Endothelial cell of umbilical vein (primary cell): ENCODE measurements around the gene MAPK8. TPM values are rescaled to one million over a fixed set of nuclear protein-coding genes. Genes with fewer than 3 reads are reported as not detected.

ENCODE experiments used
- BruUV-seq: library from RNA; stranded (reverse); fragments of 400-500 nt; replicated peaks from 2 replicates; lab custom pipeline; 2021; lab: Mats Ljungman, UMichigan
- CTCF ChIA-PET: fragments of 300-600, 350-600 bp; sonication (Branson Sonifier 250); formaldehyde crosslinking; loops from one replicate; lab custom pipeline; 2021; ENCODE audit warnings: antibody characterized with exemption, inconsistent platforms; lab: Charles Lee
- POLR2A ChIA-PET: fragments of 300-600, 350-600 bp; sonication (Branson Sonifier 250); formaldehyde crosslinking; loops from one replicate; lab custom pipeline; 2021; ENCODE audit warnings: antibody characterized with exemption, inconsistent platforms; lab: Charles Lee
- DNase-seq: peaks from one replicate; pipeline ENCODE4 v3.0.0-alpha.2; 2011; ENCODE audit warnings: low read depth, low spot score
- FAIRE-seq: peaks from 2 replicates; lab custom pipeline; 2011; peaks lifted over from hg19 to GRCh38; lab: Jason Lieb, UNC
- H2AFZ ChIP-seq: 2 replicates; pipeline ENCODE4 v1.6.0; 2012; ENCODE audit warnings: low read depth, low read length, control low read depth, inconsistent platforms
- H3K27ac ChIP-seq: 2 replicates; pipeline ENCODE4 v1.5.1; 2011; ENCODE audit warnings: low read depth, mild to moderate bottlenecking, control low read depth, low read length, moderate library complexity; ENCODE audit not compliant: insufficient read depth
- H3K27me3 ChIP-seq, 2 experiments: 2 replicates each; pipeline versions ENCODE4 v1.6.0 to v1.6.1; 2011; ENCODE audit warnings: low read length in 2 of 2, mixed read lengths in 1 of 2; ENCODE audit not compliant: control insufficient read depth in 2 of 2, insufficient read depth in 2 of 2
- H3K36me3 ChIP-seq, 2 experiments: 2 replicates in 1 of 2; 3 replicates in 1 of 2; pipeline ENCODE4 v1.5.1; 2011; ENCODE audit warnings: low read length in 2 of 2, mild to moderate bottlenecking in 1 of 2, moderate library complexity in 1 of 2; ENCODE audit not compliant: control insufficient read depth in 2 of 2, insufficient read depth in 2 of 2; ENCODE audit errors: extremely low read depth in 1 of 2
- H3K4me1 ChIP-seq: 3 replicates; pipeline ENCODE4 v1.5.1; 2011; ENCODE audit warnings: mild to moderate bottlenecking, low read length; ENCODE audit not compliant: control insufficient read depth, insufficient read depth; ENCODE audit errors: extremely low read depth
- H3K4me2 ChIP-seq: 2 replicates; pipeline ENCODE4 v1.6.1; 2011; ENCODE audit warnings: low read length, control low read depth, mixed read lengths; ENCODE audit not compliant: insufficient read depth
- H3K4me3 ChIP-seq, 3 experiments: fragments of 200-600 bp in 1 of 3; sonication (generic), shearing (Covaris generic) in 1 of 3; replicated peaks in 1 of 3; 2 replicates each; pipeline ENCODE4 v1.5.1; 2011 to 2016; ENCODE audit warnings: control low read depth in 3 of 3, low read length in 3 of 3, mild to moderate bottlenecking in 2 of 3, inconsistent platforms in 1 of 3, low read depth in 1 of 3, moderate library complexity in 1 of 3; ENCODE audit not compliant: insufficient read depth in 1 of 3
- H3K79me2 ChIP-seq: 2 replicates; pipeline ENCODE4 v1.6.0; 2012; ENCODE audit warnings: low read length, inconsistent platforms; ENCODE audit not compliant: control insufficient read depth, insufficient read depth
- H3K9ac ChIP-seq: replicated peaks from 2 replicates; pipeline ENCODE3; 2011; ENCODE audit warnings: low read length, control low read depth; ENCODE audit not compliant: insufficient read depth; ENCODE audit errors: extremely low read depth
- H3K9me1 ChIP-seq: replicated peaks from 3 replicates; pipeline ENCODE4 v1.6.0; 2011; ENCODE audit warnings: mild to moderate bottlenecking, low read length; ENCODE audit not compliant: control insufficient read depth, insufficient read depth; ENCODE audit errors: extremely low read depth
- H3K9me3 ChIP-seq: replicated peaks from 2 replicates; pipeline ENCODE4 v1.5.1; 2012; ENCODE audit warnings: low read length, inconsistent platforms; ENCODE audit not compliant: control insufficient read depth, insufficient read depth
- H4K20me1 ChIP-seq: replicated peaks from 2 replicates; pipeline ENCODE3; 2011; ENCODE audit warnings: mild to moderate bottlenecking, low read length; ENCODE audit not compliant: control insufficient read depth, insufficient read depth; ENCODE audit errors: extremely low read depth
- CTCF ChIP-seq, 2 donors: IDR thresholded peaks; 1 replicate in 1 of 2; 2 replicates in 1 of 2; pipeline ENCODE4 v1.5.1; 2011; ENCODE audit warnings: low read length in 2 of 2, mild to moderate bottlenecking in 2 of 2, moderate library complexity in 2 of 2, control low read depth in 1 of 2, inconsistent platforms in 1 of 2, low read depth in 1 of 2; ENCODE audit not compliant: insufficient read depth in 1 of 2; ENCODE audit errors: extremely low read depth in 1 of 2
- EZH2 ChIP-seq: IDR thresholded peaks from 2 replicates; pipeline ENCODE4 v1.6.1; 2012; ENCODE audit warnings: borderline replicate concordance, low read depth, mild to moderate bottlenecking, moderate library complexity, low read length, inconsistent platforms; ENCODE audit not compliant: severe bottlenecking
- FOS ChIP-seq: IDR thresholded peaks from 2 replicates; pipeline ENCODE4 v1.6.1; 2011; ENCODE audit warnings: mild to moderate bottlenecking, low read length, moderate library complexity, borderline replicate concordance; ENCODE audit not compliant: insufficient read depth
- GATA2 ChIP-seq: IDR thresholded peaks from 2 replicates; pipeline ENCODE4 v1.7.0; 2011; ENCODE audit warnings: low read depth, mild to moderate bottlenecking, moderate library complexity, mixed read lengths, low read length; ENCODE audit not compliant: insufficient read length, insufficient read depth
- JUN ChIP-seq: IDR thresholded peaks from 2 replicates; pipeline ENCODE4 v1.6.1; 2011; ENCODE audit warnings: borderline replicate concordance, low read depth; ENCODE audit not compliant: insufficient read length, insufficient read depth
- MYC ChIP-seq: IDR thresholded peaks from one replicate; pipeline ENCODE4 v1.6.1; 2011; ENCODE audit warnings: mild to moderate bottlenecking, low read depth, low read length
- POLR2A ChIP-seq: IDR thresholded peaks from 2 replicates; pipeline ENCODE4 v1.6.1; 2012; ENCODE audit warnings: low read depth, mild to moderate bottlenecking, control low read depth, low read length
- POLR2AphosphoS5 ChIP-seq: IDR thresholded peaks from 2 replicates; pipeline ENCODE4 v1.6.1; 2012; ENCODE audit warnings: low read depth, mild to moderate bottlenecking, control low read depth, low read length, moderate library complexity; ENCODE audit not compliant: insufficient read depth
- dilution Hi-C: fragments of 300-500 bp; cut with MboI; formaldehyde crosslinking; loops from one replicate; pipeline ENCODE4 v1.15.0; 2019; ENCODE audit warnings: low sequenced_read_pairs; ENCODE audit not compliant: extremely low pct_ligation_motif_present
- intact Hi-C: fragments of 100-400 bp; cut with micrococcal nuclease; formaldehyde crosslinking; loops from one replicate; pipeline ENCODE4 v1.10.0; 2022
- polyA plus RNA-seq, 4 experiments: library from polyadenylated mRNA; depleted of rRNA in 3 of 4; stranded (reverse) in 3 of 4; unstranded in 1 of 4; fragments of >200 nt; gene quantifications; 2 replicates each; pipeline versions ENCODE4 v1.2.1 to v1.2.3, GENCODE V29; 2011 to 2012; ENCODE audit warnings: missing spikeins in 1 of 4
- total RNA-seq: library from RNA; stranded (reverse); gene quantifications from 2 replicates; pipeline ENCODE4 v1.2.3, GENCODE V29; 2021
- TF ChIP-seq, protein P1 (sequence below): IDR thresholded peaks from 2 replicates; pipeline ENCODE4 v1.6.1; 2011; ENCODE audit not compliant: insufficient read depth, insufficient read length

The MAPK8 gene
- total and polyA plus RNA-seq, 2 donors (not counting 3 experiments of a cell fraction or from before 2014, with no cell fraction given), result 25.3 to 56.2 TPM

DNA sequence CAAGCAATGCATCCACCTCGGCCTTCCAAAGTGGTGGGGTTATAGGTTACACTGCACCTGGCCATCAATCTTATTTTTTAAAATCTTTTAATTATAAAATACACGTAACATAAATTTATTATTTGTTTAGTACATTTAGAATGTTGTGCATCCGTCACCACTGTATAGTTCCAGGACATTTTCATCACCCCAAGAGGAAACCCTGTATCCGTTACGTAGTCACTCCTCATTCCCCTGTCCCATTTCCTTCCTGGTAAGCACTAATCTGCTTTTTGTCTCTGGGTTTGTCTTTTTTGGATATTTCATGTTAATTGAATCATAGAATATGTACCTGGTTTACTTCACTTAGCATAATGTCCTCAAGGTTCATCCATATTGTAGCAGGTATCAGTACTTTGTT, 51.2 kb downstream of the MAPK8 start:
- no peak overlapping the region for H3K4me2 ChIP-seq
- peaks cover 35% of the 10 kb centered on the region for H3K79me2 ChIP-seq
- FAIRE-seq (no peak), DNase-seq (no peak)
- H3K27ac ChIP-seq, result no peak overlapping the region
- H2AFZ ChIP-seq, result no peak overlapping the region
- no peaks in the 10 kb centered on the region for H3K9me1 ChIP-seq
- TF ChIP-seq FOS, result no peak
- no peak for TF ChIP-seq CTCF (IDR thresholded peaks at IDR 0.05; ENCODE audit: extremely low read depth in 1 of 2, insufficient read depth in 1 of 2, low read depth in 1 of 2, low read length in 2 of 2)
- TF ChIP-seq, protein P1, sequence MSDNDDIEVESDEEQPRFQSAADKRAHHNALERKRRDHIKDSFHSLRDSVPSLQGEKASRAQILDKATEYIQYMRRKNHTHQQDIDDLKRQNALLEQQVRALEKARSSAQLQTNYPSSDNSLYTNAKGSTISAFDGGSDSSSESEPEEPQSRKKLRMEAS, result no peak
- no peak for TF ChIP-seq JUN
- no peak for TF ChIP-seq EZH2
- no peak for TF ChIP-seq MYC
- TF ChIP-seq POLR2A, result no peak
- TF ChIP-seq GATA2, result no peak
- TF ChIP-seq POLR2AphosphoS5, result no peak
- H4K20me1 ChIP-seq, result no peaks in the 10 kb centered on the region
- CTCF ChIA-PET, result no interaction called here
- intact Hi-C loops, result no loop called here
- no peak overlapping the region for H3K9ac ChIP-seq
- no peaks in the 10 kb centered on the region for H3K36me3 ChIP-seq
- BruUV-seq, result no TSS peak
- peaks cover 12% of the 10 kb centered on the region for H3K4me1 ChIP-seq
- no peaks in the 10 kb centered on the region for H3K9me3 ChIP-seq
- H3K27me3 ChIP-seq, result no peaks in the 10 kb centered on the region
- POLR2A ChIA-PET, result no interaction called here
- H3K4me3 ChIP-seq, result no peak overlapping the region
- dilution Hi-C loops, result no loop called here
